Liver (tissue), 9 donors: ENCODE measurements around the gene C14orf132. TPM values are rescaled to one million over a fixed set of nuclear protein-coding genes. Genes with fewer than 3 reads are reported as not detected.

ENCODE experiments used
- DNase-seq: peaks from one replicate; pipeline ENCODE4 v3.0.0-alpha.2; 2017; ENCODE audit warnings: low spot score
- H3K27ac ChIP-seq, 2 donors: one replicate each; pipeline ENCODE4 v1.7.0; 2013; ENCODE audit warnings: inconsistent platforms in 2 of 2, low read length in 2 of 2, control low read depth in 1 of 2, low read depth in 1 of 2, mild to moderate bottlenecking in 1 of 2
- H3K27me3 ChIP-seq, 4 donors: one replicate each; pipeline versions ENCODE4 v1.6.1 to v1.7.0; 2013; ENCODE audit warnings: low read length in 3 of 4, inconsistent platforms in 1 of 4, mild to moderate bottlenecking in 1 of 4, moderate library complexity in 1 of 4; ENCODE audit not compliant: control insufficient read depth in 4 of 4, insufficient read depth in 4 of 4
- H3K36me3 ChIP-seq, 4 donors: one replicate each; pipeline versions ENCODE4 v1.6.1 to v1.7.0; 2013; ENCODE audit warnings: low read length in 3 of 4, mild to moderate bottlenecking in 3 of 4, low read depth in 1 of 4, moderate library complexity in 1 of 4; ENCODE audit not compliant: control insufficient read depth in 4 of 4, insufficient read depth in 3 of 4
- H3K4me1 ChIP-seq, 4 donors: one replicate each; pipeline versions ENCODE4 v1.6.1 to v1.7.0; 2013; ENCODE audit warnings: low read length in 3 of 4, mild to moderate bottlenecking in 3 of 4, moderate library complexity in 1 of 4; ENCODE audit not compliant: control insufficient read depth in 4 of 4, insufficient read depth in 4 of 4
- H3K4me3 ChIP-seq, 3 donors: one replicate each; pipeline versions ENCODE4 v1.6.1 to v1.7.0; 2013; ENCODE audit warnings: low read length in 3 of 3, control low read depth in 1 of 3, low read depth in 1 of 3, mild to moderate bottlenecking in 1 of 3
- H3K9ac ChIP-seq, 2 donors: one replicate each; pipeline ENCODE4 v1.7.0; 2013; ENCODE audit warnings: low read length in 2 of 2, mild to moderate bottlenecking in 2 of 2, moderate library complexity in 2 of 2, control low read depth in 1 of 2, low read depth in 1 of 2
- H3K9me3 ChIP-seq, 4 donors: one replicate each; pipeline versions ENCODE4 v1.6.1 to v1.7.0; 2013; ENCODE audit warnings: low read length in 3 of 4; ENCODE audit not compliant: control insufficient read depth in 4 of 4
- EGR1 ChIP-seq, 2 donors: IDR thresholded peaks; 2 replicates each; pipeline ENCODE4 v1.6.1; 2016 to 2018; ENCODE audit warnings: antibody characterized with exemption in 2 of 2, low read depth in 2 of 2
- FOXA1 ChIP-seq: IDR thresholded peaks from 2 replicates; pipeline ENCODE4 v1.6.1; 2016; ENCODE audit warnings: antibody characterized with exemption
- GABPA ChIP-seq, 2 donors: IDR thresholded peaks in 1 of 2; conservative IDR thresholded peaks in 1 of 2; 2 replicates each; pipeline ENCODE4 v1.6.1; 2016; ENCODE audit warnings: antibody characterized with exemption in 2 of 2, mild to moderate bottlenecking in 1 of 2, moderate library complexity in 1 of 2
- HNF4A ChIP-seq, 2 donors: conservative IDR thresholded peaks; 2 replicates each; pipeline ENCODE4 v1.6.1; 2016; ENCODE audit warnings: antibody characterized with exemption in 2 of 2, mild to moderate bottlenecking in 2 of 2
- HNF4G ChIP-seq: IDR thresholded peaks from 2 replicates; pipeline ENCODE4 v1.6.1; 2016; ENCODE audit warnings: antibody characterized with exemption
- JUND ChIP-seq, 2 donors: IDR thresholded peaks; 2 replicates each; pipeline ENCODE4 v1.6.1; 2016; ENCODE audit warnings: antibody characterized with exemption in 2 of 2
- REST ChIP-seq: IDR thresholded peaks from 2 replicates; pipeline ENCODE4 v1.6.1; 2016; ENCODE audit warnings: antibody characterized with exemption, mild to moderate bottlenecking
- RXRA ChIP-seq, 2 donors: IDR thresholded peaks; 2 replicates each; pipeline ENCODE4 v1.6.1; 2017 to 2018; ENCODE audit warnings: antibody characterized with exemption in 2 of 2, mild to moderate bottlenecking in 1 of 2
- SP1 ChIP-seq: IDR thresholded peaks from 2 replicates; pipeline ENCODE4 v1.6.1; 2018; ENCODE audit warnings: antibody characterized with exemption, mild to moderate bottlenecking
- TAF1 ChIP-seq: conservative IDR thresholded peaks from 2 replicates; pipeline ENCODE4 v1.6.1; 2016; ENCODE audit warnings: antibody characterized with exemption, mild to moderate bottlenecking
- YY1 ChIP-seq: IDR thresholded peaks from 2 replicates; pipeline ENCODE4 v1.6.1; 2016; ENCODE audit warnings: antibody characterized with exemption, mild to moderate bottlenecking
- WGBS: extraction: QIAGEN DNeasy Blood & Tissue Kit; methylation state at CpG from one replicate; pipeline ENCODE4 v1.1.7; 2013; 5-methylcytosine and 5-hydroxymethylcytosine counted together
- polyA plus RNA-seq, 2 donors: library from polyadenylated mRNA; stranded (reverse) in 1 of 2; unstranded in 1 of 2; fragments of 200-250 nt in 1 of 2; fragments of >200 nt in 1 of 2; fragmentation: Nextera tagmentation in 1 of 2; extraction: Ambion mirVana in 1 of 2; gene quantifications; one replicate each; pipeline versions ENCODE4 v1.2.1 to v1.2.3, GENCODE V29; 2013 to 2015
- total RNA-seq, 2 donors: library from RNA; depleted of rRNA; stranded (reverse); fragments of >200 nt; gene quantifications; one replicate each; pipeline ENCODE4 v1.2.3, GENCODE V29; 2014
- TF ChIP-seq, protein P1 (sequence below): IDR thresholded peaks from 2 replicates; pipeline ENCODE4 v1.6.1; 2016; ENCODE audit warnings: antibody characterized with exemption
- donor health status: healthy.
- donor health status: healthy.
- donor health status: healthy.
- donor health status: healthy.
- donor health status: healthy.

Gene C14orf132
- total and polyA plus RNA-seq, 4 donors, result 1.8 to 3.0 (median 2.1) TPM

DNA sequence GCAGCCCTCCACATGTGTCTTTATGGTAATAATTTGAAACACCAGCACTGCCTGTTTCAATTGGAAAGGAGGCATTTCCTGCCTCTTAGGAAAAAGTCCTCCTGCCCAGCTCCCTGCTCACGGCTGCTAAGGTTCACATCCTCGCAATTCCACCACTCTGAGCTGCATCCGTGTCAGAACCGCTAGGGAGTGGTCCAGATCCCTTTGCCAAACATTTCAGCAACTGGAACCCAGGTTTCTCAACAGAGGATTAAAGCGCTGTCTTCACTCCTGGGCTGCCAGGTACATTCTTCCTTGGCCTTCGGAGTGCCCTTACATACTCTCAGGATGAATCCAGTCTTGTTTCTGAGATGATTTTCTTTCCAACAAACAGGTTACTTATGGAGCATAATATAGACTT lies 23.3 kb downstream of the C14orf132 start:
- no peaks in the 10 kb centered on the region for H3K36me3 ChIP-seq
- H3K4me3 ChIP-seq, result no peak overlapping the region
- no peak overlapping the region for H3K27ac ChIP-seq
- no peaks in the 10 kb centered on the region for H3K27me3 ChIP-seq
- H3K9me3 ChIP-seq, result no peaks in the 10 kb centered on the region
- TF ChIP-seq REST, result no peak
- TF ChIP-seq HNF4G, result no peak
- H3K9ac ChIP-seq, result no peak overlapping the region
- no peak for DNase-seq
- H3K4me1 ChIP-seq, result no peaks in the 10 kb centered on the region
- 87% methylated on average over 6 of the region's 6 CpGs for WGBS

DNA sequence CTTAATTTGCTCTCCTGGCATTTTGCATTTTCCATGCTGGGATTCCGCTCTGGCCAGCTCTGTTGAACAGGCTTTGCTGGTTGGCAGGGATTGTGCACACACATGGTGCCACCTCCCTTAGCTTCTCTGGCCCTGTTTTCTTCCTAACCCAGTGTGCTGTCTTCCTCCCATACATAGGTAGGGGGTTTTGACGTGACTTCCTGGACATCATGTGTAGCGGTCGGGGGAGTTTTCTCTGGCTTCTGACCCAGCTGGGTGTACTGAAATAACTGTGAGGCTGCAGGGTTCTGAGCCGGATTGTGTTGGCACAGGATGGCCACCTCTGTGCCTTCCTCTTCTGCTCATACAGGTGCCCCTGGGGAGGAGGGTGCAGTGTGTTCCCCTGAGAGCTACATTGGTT lies 25.7 kb downstream of the C14orf132 start:
- 90% methylated on average over 5 of the region's 5 CpGs for WGBS
- no peak for DNase-seq
- no peak overlapping the region for H3K27ac ChIP-seq

More for the DNA sequence above, 25.7 kb downstream of the C14orf132 start:
- Histone ChIP-seq H3K9ac (no peak overlapping the region), H3K4me3 (no peak overlapping the region), H3K9me3 (no peaks in the 10 kb centered on the region), H3K27me3 (no peaks in the 10 kb centered on the region), H3K36me3 (no peaks in the 10 kb centered on the region), H3K4me1 (no peaks in the 10 kb centered on the region)
- TF ChIP-seq YY1 (no peak), TAF1 (no peak), REST (no peak), JUND (IDR thresholded peaks at IDR 0.05) (no peak), EGR1 (IDR thresholded peaks at IDR 0.05; ENCODE audit: low read depth in 2 of 2) (no peak), GABPA (IDR thresholded peaks at IDR 0.05 in 1 of 2, conservative IDR thresholded peaks at IDR 0.05 in 1 of 2) (no peak), SP1 (no peak), RXRA (IDR thresholded peaks at IDR 0.05) (no peak), FOXA1 (no peak), HNF4A (conservative IDR thresholded peaks at IDR 0.05) (no peak)
- TF ChIP-seq, protein P1, sequence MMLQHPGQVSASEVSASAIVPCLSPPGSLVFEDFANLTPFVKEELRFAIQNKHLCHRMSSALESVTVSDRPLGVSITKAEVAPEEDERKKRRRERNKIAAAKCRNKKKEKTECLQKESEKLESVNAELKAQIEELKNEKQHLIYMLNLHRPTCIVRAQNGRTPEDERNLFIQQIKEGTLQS, result no peak
